Nephron progenitor cell (in vitro differentiated cells): ENCODE measurements around the gene PTPN1.
A peak's percentile ranks its signal among the peaks of the same experiment; 100 is the strongest.

Source experiments
- DNase-seq: peaks from one replicate; pipeline ENCODE4 v3.0.0; 2021
- H3K27ac Mint-ChIP-seq: 2 replicates; pipeline ENCODE4 v1.8.0; 2021; ENCODE audit warnings: mild to moderate bottlenecking, moderate library complexity, mixed read lengths
- H3K27me3 Mint-ChIP-seq: 2 replicates; pipeline ENCODE4 v1.8.0; 2021; ENCODE audit warnings: mild to moderate bottlenecking, low read depth, mixed read lengths; ENCODE audit not compliant: poor library complexity
- H3K36me3 Mint-ChIP-seq: 2 replicates; pipeline ENCODE4 v1.8.0; 2021; ENCODE audit warnings: low read depth, mixed read lengths
- H3K4me1 Mint-ChIP-seq: 2 replicates; pipeline ENCODE4 v1.8.0; 2021; ENCODE audit warnings: mixed read lengths
- H3K4me3 Mint-ChIP-seq: 2 replicates; pipeline ENCODE4 v1.8.0; 2021; ENCODE audit warnings: mild to moderate bottlenecking, moderate library complexity, mixed read lengths
- H3K9me3 Mint-ChIP-seq: 2 replicates; pipeline ENCODE4 v1.8.0; 2021; ENCODE audit warnings: mild to moderate bottlenecking, moderate library complexity, mixed read lengths
- CTCF ChIP-seq: fragments of 200-600 bp; sonication (generic); IDR thresholded peaks from 2 replicates; pipeline ENCODE4 v1.5.0; 2021; ENCODE audit warnings: antibody characterized with exemption

The PTPN1 gene

GRCh38 chr20:50518270-50518721 is 8.1 kb downstream of the PTPN1 start:
- Mint-ChIP-seq H3K27ac (peak overlapping the region; percentile 2), H3K4me3 (no peak overlapping the region), H3K27me3 (no peaks in the 10 kb centered on the region), H3K4me1 (peaks cover 56% of the 10 kb centered on the region), H3K9me3 (no peaks in the 10 kb centered on the region), H3K36me3 (peaks cover 6% of the 10 kb centered on the region)
- DNase-seq: no peak
- TF ChIP-seq CTCF: no peak

- H3K9me3 Mint-ChIP-seq: no peaks in the 10 kb centered on the region
Observed at GRCh38 chr20:50519036-50519762, 9.0 kb downstream of the PTPN1 start.

DNA sequence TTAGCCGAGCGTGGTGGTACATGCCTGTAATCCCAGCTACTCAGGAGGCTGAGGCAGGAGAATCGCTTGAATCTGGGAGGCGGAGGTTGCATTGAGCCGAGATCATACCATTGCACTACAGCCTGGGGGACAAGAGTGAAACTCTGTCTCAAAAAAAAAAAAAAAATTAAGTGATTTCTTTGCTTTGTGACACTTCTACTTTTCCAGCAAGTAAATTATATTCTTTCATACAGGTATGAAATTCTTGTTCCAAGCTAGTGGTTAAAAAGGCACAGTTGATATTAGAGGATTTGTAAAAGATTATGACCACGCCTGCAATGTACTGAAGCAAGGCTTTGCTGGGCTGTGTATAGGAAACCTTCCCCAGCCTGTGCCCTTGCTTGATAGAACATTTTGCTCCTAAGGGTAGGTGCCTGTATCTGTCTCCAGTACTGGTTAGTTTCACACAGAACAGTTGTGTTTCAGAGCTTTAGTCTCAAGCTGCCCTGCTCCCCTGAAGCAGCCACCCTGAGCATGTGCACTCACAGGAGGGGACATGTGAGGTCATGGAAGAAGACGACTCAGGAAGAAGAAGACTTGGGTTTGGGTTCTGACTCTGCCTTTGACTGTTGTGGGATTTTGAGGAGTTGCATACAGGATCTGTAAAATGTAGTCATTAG is 10.2 kb downstream of the PTPN1 start:
- TF ChIP-seq CTCF: no peak
- Mint-ChIP-seq H3K4me1 (peaks cover 45% of the 10 kb centered on the region), H3K4me3 (no peak overlapping the region), H3K36me3 (peaks cover 14% of the 10 kb centered on the region), H3K27me3 (no peaks in the 10 kb centered on the region), H3K9me3 (no peaks in the 10 kb centered on the region), H3K27ac (peak overlapping the region; percentile 43)
- no peak for DNase-seq

More at GRCh38 chr20:50519036-50519762, 9.0 kb downstream of the PTPN1 start:
- Mint-ChIP-seq H3K27ac (no peak overlapping the region), H3K36me3 (peaks cover 14% of the 10 kb centered on the region), H3K27me3 (no peaks in the 10 kb centered on the region), H3K4me3 (no peak overlapping the region), H3K4me1 (peaks cover 56% of the 10 kb centered on the region)
- DNase-seq: no peak
- no peak for TF ChIP-seq CTCF

- Mint-ChIP-seq H3K9me3 (no peaks in the 10 kb centered on the region), H3K27me3 (no peaks in the 10 kb centered on the region), H3K4me3 (no peak overlapping the region), H3K4me1 (peaks cover 35% of the 10 kb centered on the region), H3K36me3 (peaks cover 14% of the 10 kb centered on the region), H3K27ac (no peak overlapping the region)
- no peak for TF ChIP-seq CTCF
- DNase-seq: no peak
Observed at GRCh38 chr20:50521221-50522052, 11.3 kb downstream of the PTPN1 start.

DNA sequence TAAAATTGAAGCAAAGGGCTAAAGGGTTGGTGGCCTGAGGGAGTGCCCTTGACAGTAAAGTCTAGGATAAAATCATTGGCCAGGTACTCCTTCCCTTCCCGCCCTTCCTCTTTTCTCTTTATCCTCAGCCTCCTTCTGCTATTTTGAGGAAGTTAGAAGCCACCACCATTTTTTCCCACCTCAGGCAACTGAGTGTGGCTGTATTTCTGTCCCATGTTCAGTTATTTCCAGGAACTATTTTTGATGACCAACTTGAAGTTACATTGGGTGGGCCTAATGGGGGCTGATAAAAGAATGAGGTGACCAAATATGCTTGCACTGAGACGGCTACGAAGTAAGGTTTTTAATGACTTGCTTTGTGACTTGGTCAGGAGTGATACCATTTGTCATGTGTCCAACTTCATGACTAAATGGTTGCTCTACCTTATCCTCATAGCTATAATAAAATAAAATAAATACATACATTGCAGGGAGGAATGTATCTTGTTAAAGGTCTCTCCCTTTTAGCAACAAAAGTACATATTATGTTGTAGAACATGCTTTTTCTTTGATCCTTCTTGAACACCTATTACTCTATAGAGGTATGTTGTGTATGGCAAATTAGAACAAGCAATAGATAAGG is 12.0 kb downstream of the PTPN1 start:
- TF ChIP-seq CTCF: no peak
- Mint-ChIP-seq H3K9me3 (no peaks in the 10 kb centered on the region), H3K4me1 (peaks cover 34% of the 10 kb centered on the region), H3K36me3 (peaks cover 14% of the 10 kb centered on the region), H3K4me3 (no peak overlapping the region), H3K27ac (no peak overlapping the region), H3K27me3 (no peaks in the 10 kb centered on the region)
- no peak for DNase-seq
